Measurements from ENCODE around the gene POU6F2.

DNA sequence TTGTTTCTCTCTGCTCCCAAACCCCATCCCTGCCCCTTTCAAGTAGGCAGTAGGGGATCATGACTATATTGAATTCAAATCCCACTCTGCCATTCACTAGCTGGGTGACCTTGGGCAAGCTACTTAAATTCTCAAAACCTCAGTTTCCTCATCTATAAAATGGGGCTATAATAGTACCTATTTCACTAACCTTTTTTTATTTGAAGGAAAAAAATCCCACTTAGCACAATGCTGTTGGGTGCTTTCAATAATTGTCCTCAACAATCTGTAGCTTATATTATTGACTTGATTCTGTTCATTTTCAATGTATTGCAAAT lies 398.1 kb downstream of the POU6F2 start:
- TF ChIP-seq CTCF (IDR thresholded peaks at IDR 0.05) (no peak), POLR2A (IDR thresholded peaks at IDR 0.05) (no peak), EP300 (IDR thresholded peaks at IDR 0.05) (no peak), POLR2AphosphoS5 (IDR thresholded peaks at IDR 0.05) (no peak)

All from upper lobe of left lung (tissue), 4 donors.